ENCODE measurements around the gene MYOCD.

The MYOCD gene

GRCh38 chr17:12644623-12645022, 21.1 kb upstream of the MYOCD start:
- DNase-seq = no peak

GRCh38 chr17:12646761-12647422, 18.8 kb upstream of the MYOCD start:
- DNase-seq = no peak

- DNase-seq = no peak
Measured at GRCh38 chr17:12648498-12648897, 17.2 kb upstream of the MYOCD start.

- DNase-seq = no peak
Measured at GRCh38 chr17:12655936-12656335, 9.8 kb upstream of the MYOCD start.

- DNase-seq = no peak
Measured at GRCh38 chr17:12656354-12656753, 9.3 kb upstream of the MYOCD start.

- DNase-seq = no peak
Measured at GRCh38 chr17:12659500-12659899, 6.2 kb upstream of the MYOCD start.

- DNase-seq = no peak
Measured at GRCh38 chr17:12664252-12664651, 1.4 kb upstream of the MYOCD start.

- no peak for DNase-seq
Measured at GRCh38 chr17:12664894-12665262, 812 bp upstream of the MYOCD start.

GRCh38 chr17:12666718-12667117, 1.0 kb downstream of the MYOCD start:
- DNase-seq = no peak

GRCh38 chr17:12667299-12667958, 1.7 kb downstream of the MYOCD start:
- no peak for DNase-seq

- DNase-seq = no peak
Measured at GRCh38 chr17:12671906-12672305, 6.2 kb downstream of the MYOCD start.

- DNase-seq = no peak
Measured at GRCh38 chr17:12672947-12673346, 7.3 kb downstream of the MYOCD start.

GRCh38 chr17:12673788-12674187, 8.1 kb downstream of the MYOCD start:
- DNase-seq = no peak

- no peak for DNase-seq
Measured at GRCh38 chr17:12680407-12680897, 14.8 kb downstream of the MYOCD start.

GRCh38 chr17:12680993-12681392, 15.3 kb downstream of the MYOCD start:
- no peak for DNase-seq

GRCh38 chr17:12683299-12683698, 17.6 kb downstream of the MYOCD start:
- DNase-seq = no peak

GRCh38 chr17:12686486-12686885, 20.8 kb downstream of the MYOCD start:
- no peak for DNase-seq

GRCh38 chr17:12688382-12688781, 22.7 kb downstream of the MYOCD start:
- no peak for DNase-seq

GRCh38 chr17:12691173-12691572, 25.5 kb downstream of the MYOCD start:
- no peak for DNase-seq

GRCh38 chr17:12693640-12694039, 27.9 kb downstream of the MYOCD start:
- no peak for DNase-seq

GRCh38 chr17:12706070-12706469, 40.4 kb downstream of the MYOCD start:
- no peak for DNase-seq

GRCh38 chr17:12709063-12709462, 43.4 kb downstream of the MYOCD start:
- no peak for DNase-seq

- DNase-seq = no peak
Measured at GRCh38 chr17:12712415-12712814, 46.7 kb downstream of the MYOCD start.

- DNase-seq = no peak
Measured at GRCh38 chr17:12712941-12713340, 47.3 kb downstream of the MYOCD start.

GRCh38 chr17:12719948-12720347, 54.3 kb downstream of the MYOCD start:
- DNase-seq = no peak
